Heart left ventricle (tissue), 13 donors: ENCODE data around the gene MAPT.

Experiments
- CTCF ChIP-seq, 12 donors: fragments of 200-600 bp; sonication (generic) in 4 of 12; IDR thresholded peaks; one replicate each; pipeline versions ENCODE4 v1.5.0 to v1.8.0; 2018 to 2022; ENCODE audit warnings: antibody characterized with exemption in 12 of 12, mild to moderate bottlenecking in 5 of 12
- POLR2A ChIP-seq, 2 donors: fragments of 450-650 bp; IDR thresholded peaks; one replicate each; pipeline ENCODE4 v1.6.1; 2017; ENCODE audit warnings: antibody characterized with exemption in 2 of 2, mild to moderate bottlenecking in 2 of 2, moderate library complexity in 2 of 2
- donor health status: ischemic (EF 13 %, LVEDD 7.1; RV severe dilation, severe dysfunction).
- donor health status: DM: no; HTN: yes; CAD: no.
- donor health status: DM: no; HTN: no; CAD: no.
- donor health status: ischemic (EF 25% LVEDD 6.9; RV normal size, moderate dysfunction).
- donor health status: ischemic (EF 25% LVEDD 5.7; RV mildly dilated, moderate dysfunction).
- donor health status: ischemic (EF 35%, LVEDD 5.7; RV mildly dilated, moderate dysfunction).
- donor health status: nonischemic (EF 11% LVEDD 7.7; RV severe dilation, severe dysfunction).
- donor health status: DM: yes; HTN: yes; CAD: no.
- donor health status: PGD.
- donor health status: ischemic (EF 29% LVEDD 5.4; RV normal size, mild dysfunction).
- donor health status: nonischemic (EF 23%, LVEDD 6.1; RV moderate dilation, normal function).

- TF ChIP-seq CTCF (IDR thresholded peaks at IDR 0.05) (no peak), POLR2A (IDR thresholded peaks at IDR 0.05) (no peak)
These were observed 37.3 kb downstream of the MAPT start for GRCh38 chr17:45931677-45932076.
